RPMI7951 (cell line): ENCODE data around the gene KHDC4. TPM values are rescaled to one million over a fixed set of nuclear protein-coding genes. Genes with fewer than 3 reads are reported as not detected.
"Not testable (repeated sequence)": the region's sequence is repeated elsewhere in the genome, so short reads cannot be mapped to it uniquely, and the experiment has no call there.

Experiments used
- DNase-seq: peaks from one replicate; pipeline ENCODE4 v3.0.0-alpha.2; 2012; ENCODE audit warnings: low read depth
- total RNA-seq: library from RNA; depleted of rRNA; stranded (reverse); fragments of >200 nt; shearing (Covaris generic); gene quantifications from 2 replicates; pipeline ENCODE4 v1.2.3, GENCODE V29; 2014

Gene KHDC4
- total RNA-seq, 1 experiment from 2014 or later = 28.6 TPM

DNA sequence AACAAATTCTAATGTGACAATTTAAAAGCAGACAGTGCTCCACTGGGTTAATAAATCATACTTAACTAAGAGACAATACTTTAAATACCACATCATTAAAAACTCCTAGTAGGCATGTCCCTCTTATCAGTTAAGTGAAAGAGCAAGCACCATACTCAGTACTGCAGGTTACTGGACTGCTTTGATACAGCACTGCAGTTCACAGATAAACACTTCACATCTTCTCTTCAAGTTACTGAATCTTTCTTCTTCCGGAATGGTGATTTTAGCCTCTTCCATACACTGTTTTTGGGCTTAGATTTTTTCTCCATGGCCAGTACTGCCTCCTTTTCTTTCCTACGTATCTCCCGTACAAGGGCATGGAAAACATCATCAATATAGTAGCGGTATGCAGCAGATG lies 34.1 kb downstream of the KHDC4 start:
- no peak for DNase-seq

DNA sequence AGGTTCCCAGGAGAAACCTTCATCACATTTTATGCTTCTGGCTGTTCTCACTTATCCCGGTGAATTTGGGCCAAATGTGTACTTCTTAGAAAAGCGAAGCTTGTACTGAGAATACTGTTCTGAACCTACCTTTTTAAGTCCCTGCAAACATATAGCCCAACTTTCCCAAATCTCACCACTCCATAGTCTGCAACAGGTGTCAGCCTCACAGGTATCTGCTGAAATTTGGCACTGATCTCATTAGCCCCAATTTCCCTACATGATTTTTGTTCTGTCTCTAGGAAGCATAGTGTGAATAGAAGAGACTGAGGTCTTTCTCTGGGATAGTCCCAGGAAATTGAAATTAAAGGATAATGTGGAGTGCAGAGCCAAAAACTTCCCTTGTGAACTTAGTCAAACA lies 34.5 kb downstream of the KHDC4 start:
- DNase-seq = no peak

DNA sequence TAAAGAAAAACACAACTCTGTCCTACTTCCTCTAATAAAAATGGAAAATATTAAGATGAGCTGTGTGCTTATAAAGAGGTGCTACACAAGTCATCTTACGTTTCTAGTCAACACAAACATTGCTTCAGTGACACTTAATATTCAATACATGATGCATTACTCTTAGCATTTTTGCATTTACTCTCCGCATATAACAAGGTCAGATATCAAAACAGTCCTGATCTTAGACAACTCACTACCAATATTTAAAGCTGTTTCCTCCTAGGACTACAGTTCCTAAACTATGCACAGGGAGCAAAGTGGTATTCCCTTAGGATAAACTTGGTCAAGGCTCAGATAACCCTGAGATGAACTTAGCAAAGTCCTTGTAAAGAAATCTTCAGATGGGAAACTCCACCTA lies 35.3 kb downstream of the KHDC4 start:
- no peak for DNase-seq

DNA sequence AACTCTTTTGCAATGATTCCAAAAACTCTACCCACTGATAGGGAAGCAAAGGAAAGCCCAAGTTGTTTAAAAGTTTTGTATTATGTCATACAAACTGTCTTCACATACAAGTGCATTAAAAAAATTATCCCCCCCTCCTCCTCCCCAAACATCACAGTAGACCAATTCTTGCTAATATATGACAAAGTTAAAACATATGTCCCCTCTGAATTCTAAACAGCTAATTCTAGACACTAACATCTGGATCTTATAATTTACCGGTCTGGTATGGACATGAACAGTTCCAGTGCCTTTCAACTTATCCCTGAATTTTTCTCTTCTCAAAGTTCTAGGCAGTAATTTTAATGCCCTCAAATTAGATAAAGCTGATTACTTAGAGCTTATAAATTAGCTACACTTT lies 36.5 kb downstream of the KHDC4 start:
- no peak for DNase-seq

DNA sequence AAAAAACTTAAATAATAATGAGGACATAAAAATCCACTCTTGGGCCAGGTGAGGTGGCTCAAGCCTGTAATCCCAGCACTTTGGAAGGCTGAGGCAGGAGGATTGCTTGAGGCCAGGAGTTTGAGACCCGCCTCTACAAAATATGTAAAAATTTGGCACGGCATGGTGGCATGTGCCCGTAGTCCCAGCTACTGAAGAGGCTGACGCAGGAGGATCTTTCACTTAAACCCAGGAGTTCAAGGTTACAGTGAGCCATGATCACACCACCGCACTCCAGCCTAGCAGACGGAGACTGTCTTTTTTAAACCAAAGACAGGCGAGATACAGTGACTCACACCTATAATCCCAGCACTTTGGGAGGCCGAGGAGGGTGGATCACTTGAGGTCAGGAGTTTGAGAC lies 37.7 kb downstream of the KHDC4 start:
- DNase-seq = not testable (repeated sequence)

DNA sequence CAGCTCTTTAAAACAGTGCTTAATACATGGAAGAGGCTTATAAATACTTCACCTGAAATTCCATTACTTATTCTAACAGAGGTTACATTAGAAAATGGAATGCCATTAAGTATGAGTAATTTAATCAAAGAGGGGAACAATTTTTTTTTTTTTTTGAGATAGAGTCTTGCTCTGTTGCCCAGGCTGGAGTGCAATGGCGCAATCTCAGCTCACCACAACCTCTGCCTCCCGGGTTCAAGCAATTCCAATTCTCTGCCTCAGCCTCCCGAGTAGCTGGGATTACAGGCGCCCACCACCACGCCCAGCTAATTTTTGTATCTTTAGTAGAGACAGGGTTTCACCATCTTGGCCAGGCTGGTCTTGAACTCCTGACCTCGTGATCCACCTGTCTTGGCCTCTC lies 38.6 kb downstream of the KHDC4 start:
- not testable (repeated sequence) for DNase-seq

DNA sequence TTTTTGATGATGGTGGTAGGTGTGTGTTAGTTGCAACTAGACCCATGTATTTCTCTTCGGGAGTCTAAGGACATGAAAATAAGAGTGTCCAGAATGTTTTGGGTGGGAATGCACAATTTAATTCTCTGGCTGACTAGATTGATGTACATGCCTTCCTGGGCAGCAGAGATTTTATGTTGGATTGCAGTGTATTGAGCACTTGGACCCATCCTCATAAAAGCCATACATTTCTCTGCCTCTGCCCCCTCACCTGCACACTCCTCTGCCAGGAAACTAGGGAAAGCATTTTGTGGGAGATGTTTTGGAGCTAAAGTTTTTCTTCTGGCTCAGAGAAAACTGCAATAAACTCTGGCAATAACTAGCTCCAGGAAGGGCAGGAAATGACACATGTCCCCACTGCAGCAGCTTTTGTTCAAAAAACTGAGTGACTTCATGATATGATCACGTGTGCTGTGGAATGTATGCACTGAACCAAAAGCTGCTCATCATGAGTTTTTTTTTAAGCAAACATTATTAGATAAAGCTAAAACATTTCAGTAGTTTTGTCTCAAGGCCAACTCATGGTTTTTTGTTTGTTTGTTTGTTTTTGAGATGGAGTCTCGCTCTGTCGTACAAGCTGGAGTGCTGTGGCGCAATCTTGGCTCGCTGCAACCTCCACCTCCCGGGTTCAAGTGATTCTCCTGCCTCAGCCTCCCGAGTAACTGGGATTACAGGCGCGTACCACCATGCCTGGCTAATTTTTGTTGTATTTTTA lies 40.6 kb downstream of the KHDC4 start:
- DNase-seq = peak; percentile 82

DNA sequence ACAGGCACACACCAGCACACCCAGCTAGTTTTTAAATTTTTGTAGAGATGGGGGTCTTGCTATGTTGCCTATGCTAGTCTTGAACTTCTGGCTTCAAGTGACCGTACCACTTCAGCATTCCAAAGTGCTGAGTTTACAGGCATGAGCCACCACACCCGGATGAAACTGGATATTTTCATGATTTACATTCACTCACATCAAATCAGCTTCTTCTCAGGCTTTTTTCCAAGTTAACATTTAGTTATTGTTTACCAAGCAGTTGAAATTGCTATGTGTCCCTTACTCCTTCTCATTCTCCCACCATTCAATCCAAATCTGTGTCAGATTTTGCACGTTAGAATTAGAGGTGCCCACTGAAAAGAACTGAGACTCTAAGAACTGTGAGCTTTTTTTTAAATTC lies 41.4 kb downstream of the KHDC4 start:
- peak; percentile 69 for DNase-seq

DNA sequence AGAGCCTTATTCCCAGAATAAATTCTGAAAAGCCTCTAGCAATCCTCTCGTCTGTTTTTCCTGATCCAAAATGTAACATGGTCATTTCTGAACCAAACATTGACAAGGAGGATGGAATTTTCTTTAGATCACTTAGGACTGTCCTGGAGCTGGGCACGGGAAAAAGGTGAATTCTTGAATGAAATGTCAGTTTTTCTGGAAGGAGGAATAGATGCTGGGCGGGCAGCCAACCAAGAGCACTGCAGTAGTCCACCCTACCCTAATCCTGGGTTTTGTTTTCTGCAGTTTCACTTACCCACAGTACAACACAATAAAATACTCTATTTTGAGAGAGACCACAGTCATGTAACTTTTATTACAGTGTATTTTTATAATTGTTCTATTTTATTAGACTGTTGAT lies 44.0 kb downstream of the KHDC4 start:
- no peak for DNase-seq

DNA sequence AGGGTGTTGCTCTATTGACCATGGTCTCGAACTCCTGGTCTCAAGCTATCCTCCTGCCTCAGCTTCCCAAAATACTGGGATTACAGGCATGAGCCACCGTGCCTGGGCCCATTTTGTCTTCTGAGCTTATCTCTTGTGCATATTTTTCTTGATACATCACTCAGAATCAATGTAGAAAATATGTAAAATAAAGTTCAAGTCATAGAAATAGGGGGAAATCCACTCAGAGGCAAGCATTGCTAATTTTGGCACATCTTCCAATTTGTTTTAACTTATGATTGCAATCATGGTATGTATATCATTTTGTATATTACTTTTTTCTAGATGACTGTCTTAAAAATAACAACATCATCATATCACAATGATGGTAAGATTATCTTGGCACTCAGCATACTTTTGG lies 44.6 kb downstream of the KHDC4 start:
- DNase-seq = no peak

DNA sequence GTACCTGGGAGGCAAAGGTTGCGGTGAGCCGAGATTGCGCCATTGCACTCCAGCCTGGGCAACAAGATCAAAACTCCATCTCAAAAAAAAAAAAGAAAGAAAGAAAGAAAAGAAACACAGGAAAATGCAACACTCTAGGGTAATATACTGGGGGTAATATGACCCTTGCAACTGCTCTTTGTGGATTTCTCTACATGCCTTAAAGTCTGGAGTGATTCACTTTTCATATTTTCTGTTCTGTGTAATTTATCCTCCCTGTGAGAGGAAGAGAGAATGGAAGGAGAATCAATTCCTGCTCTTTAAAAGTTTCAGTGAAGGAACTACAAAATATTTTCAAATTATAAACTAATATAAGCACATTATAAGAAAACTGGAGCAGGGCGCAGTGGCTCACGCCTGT lies 45.7 kb downstream of the KHDC4 start:
- no peak for DNase-seq

DNA sequence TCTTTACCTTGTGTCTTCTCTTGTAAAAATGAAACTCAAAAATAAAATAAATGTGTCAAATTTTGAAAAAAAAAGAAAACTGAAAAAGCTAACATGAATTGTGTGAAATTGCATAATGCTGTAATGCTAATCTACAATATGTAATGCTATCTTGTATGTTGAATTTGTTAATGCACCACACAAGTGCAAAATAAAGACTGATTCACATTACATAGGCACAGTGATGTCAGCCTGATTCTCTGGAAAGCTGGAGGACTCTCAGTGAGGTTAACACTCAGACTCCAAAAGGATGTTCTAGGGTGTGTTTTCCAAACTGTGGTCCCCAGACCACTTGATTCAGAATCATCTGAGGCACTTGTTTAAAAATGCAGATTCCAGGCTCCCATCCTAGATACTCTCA lies 49.2 kb downstream of the KHDC4 start:
- no peak for DNase-seq

DNA sequence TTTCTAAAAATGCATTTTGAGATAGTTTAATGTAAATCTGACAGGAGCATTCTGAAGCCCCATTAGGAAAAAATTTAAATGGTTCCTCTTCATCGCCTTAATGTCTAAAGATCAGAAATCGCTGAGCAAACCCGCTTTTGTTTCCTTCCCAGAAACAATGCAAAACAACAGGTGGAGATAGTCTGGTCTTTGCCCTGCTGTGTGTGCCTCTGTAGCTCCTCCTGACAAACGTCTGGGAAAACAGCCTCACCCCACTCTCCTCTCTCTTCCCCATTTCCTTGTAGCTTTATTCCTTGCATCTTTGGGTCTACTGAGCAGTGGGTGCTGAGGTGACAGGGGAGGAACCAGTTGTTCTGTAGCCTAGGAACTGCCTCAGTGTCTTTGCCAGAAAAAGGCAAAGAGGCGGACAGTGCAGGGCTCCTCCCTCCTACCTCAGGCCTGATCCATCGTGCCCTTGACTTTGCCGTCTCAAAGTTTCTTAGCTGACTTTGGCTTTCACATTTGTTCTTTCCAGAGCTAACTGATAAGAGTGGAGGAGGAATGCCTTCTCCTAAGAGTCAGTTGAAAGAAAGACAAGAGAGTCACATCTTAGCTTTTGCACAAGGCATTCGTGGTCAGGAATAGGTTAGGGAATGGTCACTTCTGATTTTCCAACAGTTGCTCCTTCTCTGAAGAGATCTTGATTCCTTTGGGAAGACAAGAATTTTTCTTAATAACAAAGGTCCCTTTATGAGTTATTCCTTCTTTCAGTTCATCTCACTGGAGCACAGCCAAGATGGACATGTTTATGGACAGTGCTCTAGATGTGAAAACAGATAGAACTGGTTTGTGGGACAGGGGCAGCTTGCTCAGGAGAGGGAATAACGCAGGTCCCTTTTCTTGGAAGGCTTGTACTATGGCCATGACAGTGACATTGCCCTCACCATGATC lies 49.9 kb downstream of the KHDC4 start:
- DNase-seq = peak; percentile 33

DNA sequence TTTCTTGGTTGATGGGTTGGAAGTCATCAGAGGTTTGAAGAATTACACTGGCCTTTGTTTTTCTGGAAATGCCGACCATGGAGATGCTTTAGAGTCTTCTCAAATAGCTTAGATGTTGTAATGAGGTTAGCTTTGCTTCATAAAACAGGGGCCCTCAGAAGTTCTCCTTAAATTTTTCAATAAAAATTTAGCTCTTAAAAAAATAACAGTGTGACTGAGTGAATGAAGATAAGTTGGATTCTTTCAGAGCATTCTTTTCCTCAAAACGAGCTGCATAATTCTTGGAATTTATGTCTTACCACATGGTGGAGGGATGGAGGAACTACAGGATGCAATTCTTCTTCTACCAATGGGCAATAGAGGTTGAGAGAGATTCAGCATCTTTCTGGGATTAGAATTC lies 51.4 kb downstream of the KHDC4 start:
- no peak for DNase-seq

DNA sequence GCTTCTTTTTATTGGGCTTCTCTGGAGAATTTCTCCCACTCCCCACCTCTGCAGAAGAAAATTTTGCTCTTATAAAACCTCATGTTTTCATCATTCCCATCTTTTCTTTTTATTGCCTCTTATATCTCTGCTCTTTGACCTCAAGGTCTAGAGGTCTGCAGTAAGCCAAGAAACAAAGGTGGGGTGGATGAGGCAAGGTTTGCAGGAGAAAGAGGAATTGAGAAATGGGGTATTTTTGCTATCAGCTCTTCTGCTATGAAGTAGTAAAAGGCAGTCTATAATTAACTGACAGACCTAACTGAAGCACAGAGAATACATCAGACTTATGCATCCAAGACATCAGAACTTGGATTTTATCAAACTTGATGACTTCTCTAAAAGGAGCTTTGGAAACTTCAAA lies 52.0 kb downstream of the KHDC4 start:
- no peak for DNase-seq

DNA sequence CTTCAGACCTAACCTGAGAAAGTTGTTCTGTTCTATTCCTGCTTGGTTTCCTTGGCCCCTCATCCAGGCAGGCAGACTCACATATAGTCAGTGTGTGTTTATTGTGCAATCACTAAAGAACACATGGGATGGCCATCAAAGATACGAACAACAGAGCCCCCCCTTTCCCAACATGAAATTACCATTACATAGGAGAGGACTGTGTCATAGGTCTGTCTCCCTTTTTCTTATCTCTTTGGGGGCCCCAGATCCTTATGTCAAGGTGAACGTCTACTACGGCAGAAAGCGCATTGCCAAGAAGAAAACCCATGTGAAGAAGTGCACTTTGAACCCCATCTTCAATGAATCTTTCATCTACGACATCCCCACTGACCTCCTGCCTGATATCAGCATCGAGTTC lies 53.3 kb downstream of the KHDC4 start:
- no peak for DNase-seq

DNA sequence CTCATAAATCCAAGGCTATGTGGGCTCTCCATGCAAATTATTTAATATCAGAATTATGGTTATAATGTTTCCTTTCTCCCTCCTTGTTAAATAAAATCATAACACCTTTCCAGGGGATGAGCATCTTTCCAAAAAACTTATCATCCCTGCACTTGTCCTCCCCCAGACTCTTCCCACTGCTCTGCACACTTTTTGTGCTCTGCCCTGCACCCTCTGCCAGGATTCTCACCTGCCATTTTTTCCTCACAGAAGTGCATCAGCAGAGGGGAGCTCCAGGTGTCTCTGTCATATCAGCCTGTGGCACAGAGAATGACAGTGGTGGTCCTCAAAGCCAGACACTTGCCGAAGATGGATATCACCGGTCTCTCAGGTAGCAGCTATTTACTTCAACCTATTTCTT lies 54.0 kb downstream of the KHDC4 start:
- DNase-seq = no peak

DNA sequence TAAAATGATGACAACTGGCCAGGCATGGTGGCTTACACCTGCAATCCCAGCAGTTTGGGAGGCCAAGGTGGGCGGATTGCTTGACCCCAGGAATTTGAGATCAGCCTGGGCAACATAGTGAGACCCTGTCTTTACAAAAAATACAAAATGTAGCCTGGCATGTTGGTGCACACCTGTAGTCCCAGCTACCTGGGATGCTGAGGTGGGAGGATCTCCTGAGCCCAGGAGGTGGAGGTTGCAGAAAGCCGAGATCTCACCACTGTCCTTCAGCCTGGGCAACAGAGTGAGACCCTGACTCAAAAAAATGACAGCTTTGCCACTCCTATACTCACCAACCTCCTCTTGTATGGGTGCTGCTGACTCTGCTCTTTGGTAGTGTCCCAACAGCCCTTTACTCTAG lies 56.3 kb downstream of the KHDC4 start:
- no peak for DNase-seq

DNA sequence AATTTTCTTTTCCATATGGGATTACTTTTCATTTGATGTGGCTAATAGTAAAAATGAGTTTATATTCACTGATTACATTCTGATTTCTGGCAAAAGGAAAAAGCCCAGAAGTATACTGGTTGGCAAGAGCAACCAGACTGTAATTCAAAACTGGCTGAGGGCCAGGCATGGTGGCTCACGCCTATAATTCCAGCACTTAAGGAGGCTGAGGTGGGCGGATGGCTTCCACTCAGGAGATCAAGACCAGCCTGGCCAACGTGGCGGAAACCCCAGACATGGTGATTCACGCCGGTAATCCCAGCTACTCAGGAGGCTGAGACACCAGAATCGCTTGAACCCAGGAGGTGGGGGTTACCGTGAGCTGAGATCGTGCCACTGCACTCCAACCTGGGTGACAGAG lies 60.4 kb downstream of the KHDC4 start:
- no peak for DNase-seq

DNA sequence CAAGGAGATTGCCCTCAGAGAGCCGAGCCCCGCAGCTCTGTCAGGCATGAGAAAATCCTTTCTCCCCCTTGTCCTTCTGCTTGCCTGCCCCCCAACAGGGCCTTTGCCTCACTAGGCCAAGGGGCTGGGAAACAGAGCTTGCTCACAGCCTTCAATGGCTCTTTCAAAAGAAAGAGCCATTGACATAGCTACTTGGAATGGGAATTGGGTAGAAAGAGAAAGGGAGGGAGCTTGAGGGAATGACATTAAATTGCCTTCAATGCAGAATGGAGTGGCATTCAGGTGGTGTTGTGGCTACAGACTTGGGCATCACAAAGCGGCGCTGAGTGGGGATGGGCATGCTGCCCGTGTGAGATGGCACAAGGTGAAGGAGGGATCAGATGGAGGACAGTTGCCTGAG lies 61.7 kb downstream of the KHDC4 start:
- no peak for DNase-seq

DNA sequence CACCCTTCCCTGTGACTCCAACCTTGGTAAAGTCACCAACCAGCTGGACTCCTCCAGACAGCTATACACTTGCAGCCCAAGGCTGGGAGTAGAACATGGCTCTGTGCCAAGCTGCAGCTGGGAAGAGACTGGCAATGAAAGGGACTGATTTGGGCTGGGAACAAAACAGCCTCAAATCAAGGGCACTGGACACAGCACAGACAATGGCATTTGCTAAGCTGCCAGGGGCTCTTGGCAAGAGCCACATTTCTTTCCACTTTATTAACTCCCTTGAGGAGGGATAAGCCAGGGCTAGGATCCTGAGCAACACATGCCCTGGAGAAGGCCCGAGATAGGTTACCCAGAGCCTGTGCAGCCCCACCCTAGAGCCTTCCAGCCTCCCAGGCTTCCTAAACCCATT lies 62.8 kb downstream of the KHDC4 start:
- DNase-seq = peak; percentile 57

DNA sequence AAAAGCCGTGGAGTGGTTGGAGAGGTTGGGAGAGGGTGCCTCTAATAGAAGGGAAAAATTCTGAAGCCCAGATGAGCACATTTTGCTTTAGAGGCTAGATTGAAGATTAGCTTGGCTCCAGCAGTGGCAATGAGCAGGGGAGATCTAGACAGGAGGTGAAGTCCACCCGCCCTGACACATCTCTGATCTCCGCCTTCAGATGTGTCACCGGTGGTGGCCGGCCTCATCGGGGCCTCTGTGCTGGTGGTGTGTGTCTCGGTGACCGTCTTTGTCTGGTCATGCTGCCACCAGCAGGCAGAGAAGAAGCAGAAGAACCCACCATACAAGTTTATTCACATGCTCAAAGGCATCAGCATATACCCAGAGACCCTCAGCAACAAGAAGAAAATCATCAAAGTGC lies 66.4 kb downstream of the KHDC4 start:
- no peak for DNase-seq

DNA sequence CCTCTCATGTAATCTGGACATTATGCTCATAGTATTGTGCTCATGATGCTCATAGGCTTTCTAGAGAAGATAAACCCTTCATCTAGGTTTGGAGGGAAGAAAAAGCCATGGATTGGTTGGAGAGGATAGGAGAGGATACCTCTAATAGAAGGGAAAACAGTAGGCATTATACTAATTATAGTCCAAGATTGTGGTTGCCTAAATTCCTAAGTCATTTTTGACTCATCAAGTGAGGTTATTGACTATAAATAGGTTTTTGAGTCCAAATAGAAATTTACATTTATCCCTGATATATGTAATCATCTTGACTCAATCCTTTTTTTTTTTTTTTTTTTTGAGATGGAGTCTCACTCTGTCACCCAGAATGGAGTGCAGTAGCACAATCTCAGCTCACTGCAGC lies 69.8 kb downstream of the KHDC4 start:
- DNase-seq = no peak
